Thoracic aorta (tissue), 2 donors: Measurements from ENCODE around the gene REC8. TPM values are rescaled to one million over a fixed set of nuclear protein-coding genes. Genes with fewer than 3 reads are reported as not detected.
"Not testable (repeated sequence)": the region's sequence is repeated elsewhere in the genome, so short reads cannot be mapped to it uniquely, and the experiment has no call there.

Source experiments
- ATAC-seq: fragments of 150-250 bp; one replicate; pipeline ENCODE4 v1.8.0; 2017; ENCODE audit warnings: low read depth; ENCODE audit not compliant: insufficient number of reproducible peaks, low FRiP score
- DNase-seq: peaks from one replicate; pipeline ENCODE4 v3.0.0-alpha.2; 2020; ENCODE audit warnings: low spot score
- H3K27ac ChIP-seq, 2 donors: fragments of 200-600 bp; sonication (generic); 1 replicate in 1 of 2; 2 replicates in 1 of 2; pipeline ENCODE4 v1.5.1; 2016; ENCODE audit warnings: mild to moderate bottlenecking in 2 of 2, moderate library complexity in 2 of 2
- H3K27me3 ChIP-seq: fragments of 200-600 bp; sonication (generic); replicated peaks from 2 replicates; pipeline ENCODE4 v1.6.0; 2016; ENCODE audit warnings: mild to moderate bottlenecking; ENCODE audit not compliant: insufficient read depth
- H3K36me3 ChIP-seq: fragments of 200-600 bp; sonication (generic); one replicate; pipeline ENCODE4 v1.5.1; 2016
- H3K4me1 ChIP-seq, 2 donors: fragments of 200-600 bp; sonication (generic); 1 replicate in 1 of 2; 2 replicates in 1 of 2; pipeline versions ENCODE4 v1.5.1 to v1.6.0; 2016; ENCODE audit warnings: low read depth in 2 of 2, mild to moderate bottlenecking in 1 of 2; ENCODE audit not compliant: control insufficient read depth in 1 of 2
- H3K4me3 ChIP-seq: fragments of 200-600 bp; sonication (generic); 2 replicates; pipeline ENCODE4 v1.5.1; 2016; ENCODE audit warnings: mild to moderate bottlenecking
- H3K9me3 ChIP-seq: fragments of 200-600 bp; sonication (generic); 2 replicates; pipeline ENCODE4 v1.5.1; 2016
- CTCF ChIP-seq: fragments of 200-600 bp; sonication (generic); IDR thresholded peaks from one replicate; pipeline ENCODE4 v1.5.1; 2019; ENCODE audit warnings: antibody characterized with exemption
- total RNA-seq, 2 donors: library from RNA; depleted of rRNA; stranded (reverse); fragments of >200 nt; gene quantifications; one replicate each; pipeline versions ENCODE4 v1.1.0 to v1.2.3, GENCODE V29; 2016

REC8 gene
- total RNA-seq, 2 donors from 2014 or later, result 13.1 to 23.6 TPM

GRCh38 chr14:24196071-24197055, 24.5 kb downstream of the REC8 start:
- Histone ChIP-seq H3K9me3 (no peaks in the 10 kb centered on the region), H3K4me3 (peak overlapping the region; percentile 88), H3K27me3 (no peaks in the 10 kb centered on the region), H3K4me1 (peaks cover 11 to 27% of the 10 kb centered on the region in 2 donors), H3K36me3 (peaks cover 16% of the 10 kb centered on the region), H3K27ac (peak overlapping the region; percentile 91 to 93)
- ATAC-seq (no peak), DNase-seq (no peak)
- TF ChIP-seq CTCF, result no peak

- H3K4me1 ChIP-seq, result peaks cover 11 to 27% of the 10 kb centered on the region in 2 donors
- peaks cover 14% of the 10 kb centered on the region for H3K36me3 ChIP-seq
- ATAC-seq (no peak), DNase-seq (no peak)
- H3K27me3 ChIP-seq, result no peaks in the 10 kb centered on the region
- H3K27ac ChIP-seq, result no peak overlapping the region
- TF ChIP-seq CTCF, result no peak
- H3K4me3 ChIP-seq, result no peak overlapping the region
- no peaks in the 10 kb centered on the region for H3K9me3 ChIP-seq
Observed at GRCh38 chr14:24197056-24197450, 25.2 kb downstream of the REC8 start.

- no peak for DNase-seq
- no peak overlapping the region for H3K4me3 ChIP-seq
- no peak for ATAC-seq
- no peaks in the 10 kb centered on the region for H3K27me3 ChIP-seq
- no peak overlapping the region for H3K27ac ChIP-seq
- no peaks in the 10 kb centered on the region for H3K9me3 ChIP-seq
- H3K36me3 ChIP-seq, result peaks cover 15% of the 10 kb centered on the region
- TF ChIP-seq CTCF, result no peak
- H3K4me1 ChIP-seq, result peaks cover 11 to 25% of the 10 kb centered on the region in 2 donors
Observed at GRCh38 chr14:24198814-24199524, 27.1 kb downstream of the REC8 start.

GRCh38 chr14:24202538-24202937, 30.7 kb downstream of the REC8 start:
- not testable (repeated sequence) for H3K27ac ChIP-seq, DNase-seq, ATAC-seq, H3K4me1 ChIP-seq, H3K4me3 ChIP-seq, H3K27me3 ChIP-seq, H3K9me3 ChIP-seq
- peaks cover 31% of the 10 kb centered on the region for H3K36me3 ChIP-seq

GRCh38 chr14:24203249-24203886, 31.5 kb downstream of the REC8 start:
- not testable (repeated sequence) for DNase-seq, ATAC-seq, H3K9me3 ChIP-seq, H3K27me3 ChIP-seq, H3K4me1 ChIP-seq, H3K4me3 ChIP-seq, H3K27ac ChIP-seq
- peaks cover 38% of the 10 kb centered on the region for H3K36me3 ChIP-seq
